Measurements from ENCODE around the gene ACTR6.

ACTR6 gene

GRCh38 chr12:100267603-100268281 is 67.1 kb downstream of the ACTR6 start:
- no peak for DNase-seq

DNA sequence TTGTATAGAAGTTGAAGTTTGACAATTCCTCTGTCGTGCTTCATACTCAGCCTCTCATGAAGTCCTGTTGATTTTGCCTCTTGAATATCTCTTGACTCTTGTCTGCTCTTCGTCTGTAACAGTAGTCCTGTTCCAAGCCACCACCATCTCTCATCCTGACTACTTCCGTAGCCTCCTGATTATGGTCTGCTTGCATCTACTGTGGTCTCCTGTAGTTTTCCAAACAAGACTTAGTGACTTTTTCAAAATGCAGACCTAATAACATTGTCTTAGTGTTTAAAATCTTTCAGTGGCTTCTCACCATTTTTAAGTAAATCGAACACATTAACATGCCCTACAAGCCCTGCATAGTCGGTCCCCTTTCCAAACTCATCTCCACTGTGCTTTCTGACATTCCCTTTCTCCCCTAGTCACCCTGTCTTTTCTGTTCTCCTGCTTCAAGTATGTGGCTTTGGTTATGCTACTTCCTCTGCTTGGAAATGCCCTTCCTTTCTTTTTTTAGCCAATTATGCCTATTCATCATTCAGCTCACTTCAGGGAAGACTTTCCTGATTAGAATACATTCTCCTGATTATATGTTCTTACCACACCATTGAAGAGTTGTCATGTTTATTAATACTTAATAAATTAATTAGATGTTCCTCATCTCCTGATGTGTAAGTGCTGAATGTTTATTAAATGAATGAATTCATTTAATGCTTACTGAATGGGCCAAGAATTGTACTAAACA is 68.4 kb downstream of the ACTR6 start:
- DNase-seq = no peak

DNA sequence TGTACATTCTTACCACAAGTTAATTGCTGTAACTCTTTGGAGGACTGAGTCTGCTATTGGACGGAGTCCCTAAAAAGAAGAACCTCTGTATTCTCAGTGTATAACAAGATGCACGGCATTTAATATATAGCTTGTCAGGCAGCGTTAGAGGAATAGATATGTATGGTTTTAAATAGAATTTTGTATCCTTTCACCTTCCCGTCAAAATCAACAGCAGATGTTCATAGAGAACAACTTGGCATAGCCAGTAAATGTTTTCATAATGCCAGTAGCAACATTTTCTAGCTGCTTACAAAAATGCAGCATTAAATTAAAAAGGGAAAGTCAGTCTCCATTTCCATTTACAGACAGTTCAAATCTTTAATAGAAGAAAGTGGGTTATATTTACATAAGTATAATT is 73.2 kb downstream of the ACTR6 start:
- DNase-seq = no peak

Data from 8988T (cell line).